DOHH2 (cell line): ENCODE results near the gene RDH11.
A peak's percentile ranks its signal among the peaks of the same experiment; 100 is the strongest.

Source experiments
- CTCF ChIP-seq: fragments of 200-600 bp; sonication (generic); IDR thresholded peaks from one replicate; pipeline ENCODE4 v1.5.1; 2014; ENCODE audit warnings: antibody characterized with exemption, mild to moderate bottlenecking, low read depth, low read length; ENCODE audit not compliant: poor library complexity, severe bottlenecking
- EZH2phosphoT487 ChIP-seq: fragments of 200-600 bp; sonication (generic); IDR thresholded peaks from 2 replicates; pipeline ENCODE4 v1.6.1; 2017; ENCODE audit warnings: borderline replicate concordance, mild to moderate bottlenecking, antibody characterized with exemption, low read length, moderate library complexity, mixed read lengths

- TF ChIP-seq EZH2phosphoT487 (no peak), CTCF (peak; percentile 65)
Observed at GRCh38 chr14:67666750-67667449, 28.7 kb downstream of the RDH11 start.
